VCaP (cell line): ENCODE data around the gene RNF5.

ENCODE experiments used
- H3K27ac ChIP-seq: fragments of 450-650 bp; 2 replicates; pipeline ENCODE4 v1.5.1; 2017
- TF ChIP-seq, protein P1 (sequence below): fragments of 450-650 bp; conservative IDR thresholded peaks from 2 replicates; pipeline ENCODE4 v1.5.1; 2017; ENCODE audit warnings: mild to moderate bottlenecking, moderate library complexity

The RNF5 gene

DNA sequence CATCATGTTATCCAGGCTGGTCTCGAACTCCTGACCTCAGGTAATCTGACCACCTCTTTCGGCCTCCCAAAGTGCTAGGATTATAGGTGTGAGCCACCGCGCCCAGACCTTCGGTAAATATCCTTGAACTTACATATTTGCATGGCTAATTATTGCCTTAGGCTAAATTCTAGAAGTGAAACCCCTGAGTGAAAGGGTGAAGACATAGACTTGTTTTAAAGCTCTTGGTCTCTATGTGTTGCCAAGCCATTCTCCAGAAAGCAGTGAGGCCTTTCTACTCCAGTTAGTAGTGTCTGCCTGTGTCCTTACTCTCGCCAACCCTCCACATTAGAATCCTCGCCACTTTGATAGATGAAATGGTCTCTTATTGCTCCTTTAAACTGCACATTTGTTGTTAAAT, 48.2 kb downstream of the RNF5 start:
- no peak overlapping the region for H3K27ac ChIP-seq
- TF ChIP-seq, protein P1, sequence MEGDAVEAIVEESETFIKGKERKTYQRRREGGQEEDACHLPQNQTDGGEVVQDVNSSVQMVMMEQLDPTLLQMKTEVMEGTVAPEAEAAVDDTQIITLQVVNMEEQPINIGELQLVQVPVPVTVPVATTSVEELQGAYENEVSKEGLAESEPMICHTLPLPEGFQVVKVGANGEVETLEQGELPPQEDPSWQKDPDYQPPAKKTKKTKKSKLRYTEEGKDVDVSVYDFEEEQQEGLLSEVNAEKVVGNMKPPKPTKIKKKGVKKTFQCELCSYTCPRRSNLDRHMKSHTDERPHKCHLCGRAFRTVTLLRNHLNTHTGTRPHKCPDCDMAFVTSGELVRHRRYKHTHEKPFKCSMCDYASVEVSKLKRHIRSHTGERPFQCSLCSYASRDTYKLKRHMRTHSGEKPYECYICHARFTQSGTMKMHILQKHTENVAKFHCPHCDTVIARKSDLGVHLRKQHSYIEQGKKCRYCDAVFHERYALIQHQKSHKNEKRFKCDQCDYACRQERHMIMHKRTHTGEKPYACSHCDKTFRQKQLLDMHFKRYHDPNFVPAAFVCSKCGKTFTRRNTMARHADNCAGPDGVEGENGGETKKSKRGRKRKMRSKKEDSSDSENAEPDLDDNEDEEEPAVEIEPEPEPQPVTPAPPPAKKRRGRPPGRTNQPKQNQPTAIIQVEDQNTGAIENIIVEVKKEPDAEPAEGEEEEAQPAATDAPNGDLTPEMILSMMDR: no peak
